Mesodermal cell (in vitro differentiated cells): ENCODE measurements around the gene CLEC16A.

Experiments used
- H3K27ac ChIP-seq: 2 replicates; pipeline ENCODE4 v1.7.0; 2013; ENCODE audit warnings: mild to moderate bottlenecking, low read depth, low read length, moderate library complexity; ENCODE audit not compliant: severe bottlenecking
- H3K36me3 ChIP-seq: 2 replicates; pipeline ENCODE4 v1.7.1; 2013; ENCODE audit warnings: mild to moderate bottlenecking, low read length, moderate library complexity; ENCODE audit not compliant: control insufficient read depth, insufficient read depth
- H3K4me1 ChIP-seq: one replicate; pipeline ENCODE4 v1.7.1; 2013; ENCODE audit warnings: mild to moderate bottlenecking, low read length; ENCODE audit not compliant: insufficient read depth, control insufficient read depth, poor library complexity, severe bottlenecking
- H3K4me3 ChIP-seq: 2 replicates; pipeline ENCODE4 v1.7.0; 2013; ENCODE audit warnings: low read length, control low read depth, mild to moderate bottlenecking; ENCODE audit not compliant: insufficient read depth, poor library complexity, severe bottlenecking; ENCODE audit errors: extremely low read depth
- H3K9me3 ChIP-seq: 2 replicates; pipeline ENCODE4 v1.7.1; 2013; ENCODE audit warnings: mild to moderate bottlenecking, low read length, moderate library complexity; ENCODE audit not compliant: control insufficient read depth
- WGBS, 2 experiments: methylation state at CpG; one replicate each; pipeline ENCODE4 v1.1.5; 2013; ENCODE audit warnings: missing lambda C conversion rate in 2 of 2; ENCODE audit not compliant: insufficient coverage in 2 of 2; 5-methylcytosine and 5-hydroxymethylcytosine counted together

CLEC16A gene

GRCh38 chr16:11164482-11165270 is 220.3 kb downstream of the CLEC16A start:
- Histone ChIP-seq H3K4me1 (peaks cover 18% of the 10 kb centered on the region), H3K4me3 (no peak overlapping the region), H3K36me3 (peaks cover 20% of the 10 kb centered on the region), H3K27ac (no peak overlapping the region), H3K9me3 (no peaks in the 10 kb centered on the region)
- WGBS, 2 experiments = 92 to 95% methylated on average over 11 to 14 of the region's 14 CpGs

- WGBS, 2 experiments = 87 to 94% methylated on average over 2 to 4 of the region's 4 CpGs
- Histone ChIP-seq H3K4me3 (no peak overlapping the region), H3K27ac (no peak overlapping the region), H3K4me1 (peaks cover 18% of the 10 kb centered on the region), H3K9me3 (no peaks in the 10 kb centered on the region), H3K36me3 (peaks cover 20% of the 10 kb centered on the region)
These were observed 221.0 kb downstream of the CLEC16A start for GRCh38 chr16:11165349-11165748.

- no peak overlapping the region for H3K4me3 ChIP-seq
- H3K36me3 ChIP-seq = peaks cover 20% of the 10 kb centered on the region
- H3K27ac ChIP-seq = no peak overlapping the region
- no peaks in the 10 kb centered on the region for H3K9me3 ChIP-seq
- WGBS, 2 experiments = 95 to 97% methylated on average over 21 of the region's 22 CpGs
- H3K4me1 ChIP-seq = peaks cover 18% of the 10 kb centered on the region
These were observed 221.7 kb downstream of the CLEC16A start for GRCh38 chr16:11165894-11166665.

GRCh38 chr16:11167581-11167980 is 223.2 kb downstream of the CLEC16A start:
- H3K36me3 ChIP-seq = peaks cover 20% of the 10 kb centered on the region
- H3K27ac ChIP-seq = no peak overlapping the region
- WGBS, 2 experiments = 88 to 95% methylated on average over 6 of the region's 6 CpGs
- H3K4me1 ChIP-seq = peaks cover 7% of the 10 kb centered on the region
- H3K9me3 ChIP-seq = no peaks in the 10 kb centered on the region
- no peak overlapping the region for H3K4me3 ChIP-seq

GRCh38 chr16:11168386-11169051 is 224.2 kb downstream of the CLEC16A start:
- H3K9me3 ChIP-seq = no peaks in the 10 kb centered on the region
- 83 to 84% methylated on average over 8 to 9 of the region's 9 CpGs for WGBS, 2 experiments
- H3K4me1 ChIP-seq = peaks cover 6% of the 10 kb centered on the region
- H3K27ac ChIP-seq = no peak overlapping the region
- H3K4me3 ChIP-seq = no peak overlapping the region
- H3K36me3 ChIP-seq = peaks cover 20% of the 10 kb centered on the region

- Histone ChIP-seq H3K4me3 (no peak overlapping the region), H3K27ac (no peak overlapping the region), H3K9me3 (no peaks in the 10 kb centered on the region), H3K36me3 (peaks cover 20% of the 10 kb centered on the region), H3K4me1 (no peaks in the 10 kb centered on the region)
- WGBS, 2 experiments = 93 to 95% methylated on average over 4 of the region's 4 CpGs
These were observed 225.3 kb downstream of the CLEC16A start for GRCh38 chr16:11169641-11170040.

GRCh38 chr16:11170201-11170600 is 225.8 kb downstream of the CLEC16A start:
- Histone ChIP-seq H3K4me3 (no peak overlapping the region), H3K36me3 (peaks cover 20% of the 10 kb centered on the region), H3K9me3 (no peaks in the 10 kb centered on the region), H3K27ac (no peak overlapping the region), H3K4me1 (no peaks in the 10 kb centered on the region)
- 91 to 99% methylated on average over 6 to 7 of the region's 7 CpGs for WGBS, 2 experiments

GRCh38 chr16:11170696-11171447 is 226.5 kb downstream of the CLEC16A start:
- Histone ChIP-seq H3K27ac (no peak overlapping the region), H3K36me3 (peaks cover 20% of the 10 kb centered on the region), H3K9me3 (no peaks in the 10 kb centered on the region), H3K4me1 (no peaks in the 10 kb centered on the region), H3K4me3 (no peak overlapping the region)
- WGBS, 2 experiments = 88 to 89% methylated on average over 14 to 19 of the region's 19 CpGs

- Histone ChIP-seq H3K9me3 (no peaks in the 10 kb centered on the region), H3K4me3 (no peak overlapping the region), H3K36me3 (peaks cover 20% of the 10 kb centered on the region), H3K4me1 (no peaks in the 10 kb centered on the region), H3K27ac (no peak overlapping the region)
- 93 to 94% methylated on average over 4 of the region's 4 CpGs for WGBS, 2 experiments
These were observed 227.0 kb downstream of the CLEC16A start for GRCh38 chr16:11171448-11171709.

GRCh38 chr16:11171757-11172299 is 227.5 kb downstream of the CLEC16A start:
- H3K4me1 ChIP-seq = no peaks in the 10 kb centered on the region
- H3K27ac ChIP-seq = no peak overlapping the region
- WGBS, 2 experiments = 83 to 98% methylated on average over 3 of the region's 3 CpGs
- no peak overlapping the region for H3K4me3 ChIP-seq
- H3K9me3 ChIP-seq = no peaks in the 10 kb centered on the region
- H3K36me3 ChIP-seq = peaks cover 16% of the 10 kb centered on the region
